K562 (cell line): Measurements from ENCODE around the gene MICOS13. TPM values are rescaled to one million over a fixed set of nuclear protein-coding genes. Genes with fewer than 3 reads are reported as not detected.

ENCODE experiments used
- CREM ChIP-seq: IDR thresholded peaks from 2 replicates; pipeline ENCODE4 v1.6.1; 2014; ENCODE audit warnings: antibody characterized with exemption, low read depth
- ESRRA ChIP-seq: fragments of 450-650 bp; IDR thresholded peaks from 2 replicates; pipeline ENCODE4 v1.6.1; 2014; ENCODE audit warnings: low read depth, mild to moderate bottlenecking, moderate library complexity, borderline replicate concordance
- ESRRB ChIP-seq: fragments of 250-450 bp; sonication (Bioruptor Pico); IDR thresholded peaks from 2 replicates; pipeline ENCODE4 v1.5.0; 2020; ENCODE audit warnings: mild to moderate bottlenecking, moderate library complexity, borderline replicate concordance
- GTF2A2 ChIP-seq: IDR thresholded peaks from 2 replicates; pipeline ENCODE4 v1.6.1; 2016; ENCODE audit warnings: mild to moderate bottlenecking, missing genetic modification characterization, missing compliant biosample characterization
- HINFP ChIP-seq: fragments of 450-650 bp; conservative IDR thresholded peaks from 2 replicates; pipeline ENCODE4 v1.6.1; 2016; ENCODE audit warnings: missing genetic modification characterization, low read depth, mild to moderate bottlenecking, control low read depth, missing compliant biosample characterization
- KLF1 ChIP-seq: fragments of 450-650 bp; IDR thresholded peaks from 2 replicates; pipeline ENCODE4 v1.6.1; 2016; ENCODE audit warnings: missing genetic modification characterization, missing compliant biosample characterization
- PKNOX1 ChIP-seq: fragments of 450-650 bp; IDR thresholded peaks from 2 replicates; pipeline ENCODE4 v1.6.1; 2016
- POLR2H ChIP-seq: IDR thresholded peaks from 2 replicates; pipeline ENCODE4 v1.6.1; 2016; ENCODE audit warnings: missing genetic modification characterization, low read depth, mild to moderate bottlenecking, control low read depth, missing compliant biosample characterization, moderate library complexity
- U2AF1 ChIP-seq: fragments of 200-400 bp; formaldehyde crosslinking; optimal IDR thresholded peaks from 2 replicates; pipeline ENCODE3; 2017; ENCODE audit warnings: mild to moderate bottlenecking, low read depth, low read length, moderate library complexity
- U2AF2 ChIP-seq: fragments of 200-400 bp; formaldehyde crosslinking; optimal IDR thresholded peaks from 2 replicates; pipeline ENCODE3; 2017; ENCODE audit warnings: low read depth, mild to moderate bottlenecking, low read length
- ZBTB12 ChIP-seq: fragments of 250-450 bp; sonication (Bioruptor Pico); IDR thresholded peaks from 2 replicates; pipeline ENCODE4 v1.4.0; 2020
- ZNF274 ChIP-seq: IDR thresholded peaks from 2 replicates; pipeline ENCODE4 v1.6.1; 2011; ENCODE audit warnings: low read depth, mild to moderate bottlenecking, low read length, moderate library complexity, borderline replicate concordance
- ZNF589 ChIP-seq: fragments of 200-800 bp; sonication (Bioruptor generic); IDR thresholded peaks from 2 replicates; pipeline ENCODE4 v1.6.1; 2016; ENCODE audit warnings: low read depth, missing genetic modification characterization, missing compliant biosample characterization
- ZNF655 ChIP-seq: fragments of 250-450 bp; sonication (Bioruptor Pico); IDR thresholded peaks from 2 replicates; pipeline ENCODE4 v1.5.0; 2021
- ZNF699 ChIP-seq: fragments of 250-450 bp; sonication (Bioruptor Pico); IDR thresholded peaks from 2 replicates; pipeline ENCODE4 v1.8.0; 2021; ENCODE audit warnings: mild to moderate bottlenecking, moderate library complexity; ENCODE audit not compliant: insufficient replicate concordance
- polyA plus RNA-seq, 8 experiments: library from polyadenylated mRNA; depleted of rRNA in 4 of 8; stranded (reverse) in 5 of 8; unstranded in 3 of 8; fragments of >200 nt; fragmentation: Nextera tagmentation in 2 of 8; fragmentation: Illumina TruSeq in 1 of 8; extraction: Ambion mirVana in 2 of 8; extraction: Trizol in 1 of 8; gene quantifications; 2 replicates each; pipeline versions ENCODE4 v1.2.1 to v1.2.3, GENCODE V29; 2011 to 2014; ENCODE audit warnings: inconsistent platforms in 1 of 8, missing spikeins in 1 of 8
- total RNA-seq, 7 experiments: library from RNA; depleted of rRNA in 6 of 7; stranded (reverse); fragments of >200 nt in 6 of 7; fragmentation: Illumina TruSeq in 2 of 7; extraction: Trizol in 2 of 7; gene quantifications; 2 replicates each; pipeline versions ENCODE4 v1.2.1 to v1.2.3, GENCODE V29; 2011 to 2021; ENCODE audit warnings: low replicate concordance in 1 of 7
- TF ChIP-seq, protein P1 (sequence below): fragments of 450-650 bp; formaldehyde crosslinking; IDR thresholded peaks from 2 replicates; pipeline ENCODE4 v1.4.0; 2020; ENCODE audit warnings: mild to moderate bottlenecking, moderate library complexity
- TF ChIP-seq, protein P2 (sequence below): fragments of 450-650 bp; formaldehyde crosslinking; IDR thresholded peaks from 2 replicates; pipeline ENCODE4 v1.4.0; 2020; ENCODE audit warnings: mild to moderate bottlenecking, moderate library complexity
- TF ChIP-seq, protein P3 (sequence below), 2 experiments: IDR thresholded peaks; 2 replicates each; pipeline ENCODE4 v1.6.1; 2012; ENCODE audit warnings: improper control_type of control experiment in 2 of 2, low read depth in 2 of 2, low read length in 2 of 2, borderline replicate concordance in 1 of 2

Gene MICOS13
- total and polyA plus RNA-seq, 9 of the 15 experiments (the other 6 are each of a cell fraction or from before 2014, with no cell fraction given), result 15.5 to 220 (median 49.4) TPM

- no peak for TF ChIP-seq ZNF589 (CRISPR knock-in tag)
- TF ChIP-seq, protein P1, sequence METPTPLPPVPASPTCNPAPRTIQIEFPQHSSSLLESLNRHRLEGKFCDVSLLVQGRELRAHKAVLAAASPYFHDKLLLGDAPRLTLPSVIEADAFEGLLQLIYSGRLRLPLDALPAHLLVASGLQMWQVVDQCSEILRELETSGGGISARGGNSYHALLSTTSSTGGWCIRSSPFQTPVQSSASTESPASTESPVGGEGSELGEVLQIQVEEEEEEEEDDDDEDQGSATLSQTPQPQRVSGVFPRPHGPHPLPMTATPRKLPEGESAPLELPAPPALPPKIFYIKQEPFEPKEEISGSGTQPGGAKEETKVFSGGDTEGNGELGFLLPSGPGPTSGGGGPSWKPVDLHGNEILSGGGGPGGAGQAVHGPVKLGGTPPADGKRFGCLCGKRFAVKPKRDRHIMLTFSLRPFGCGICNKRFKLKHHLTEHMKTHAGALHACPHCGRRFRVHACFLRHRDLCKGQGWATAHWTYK (CRISPR knock-in tag), result no peak
- peak; percentile 40; the same call in 1 of the 2 replicates for TF ChIP-seq PKNOX1
- no peak for TF ChIP-seq ZNF655
- TF ChIP-seq, protein P2, sequence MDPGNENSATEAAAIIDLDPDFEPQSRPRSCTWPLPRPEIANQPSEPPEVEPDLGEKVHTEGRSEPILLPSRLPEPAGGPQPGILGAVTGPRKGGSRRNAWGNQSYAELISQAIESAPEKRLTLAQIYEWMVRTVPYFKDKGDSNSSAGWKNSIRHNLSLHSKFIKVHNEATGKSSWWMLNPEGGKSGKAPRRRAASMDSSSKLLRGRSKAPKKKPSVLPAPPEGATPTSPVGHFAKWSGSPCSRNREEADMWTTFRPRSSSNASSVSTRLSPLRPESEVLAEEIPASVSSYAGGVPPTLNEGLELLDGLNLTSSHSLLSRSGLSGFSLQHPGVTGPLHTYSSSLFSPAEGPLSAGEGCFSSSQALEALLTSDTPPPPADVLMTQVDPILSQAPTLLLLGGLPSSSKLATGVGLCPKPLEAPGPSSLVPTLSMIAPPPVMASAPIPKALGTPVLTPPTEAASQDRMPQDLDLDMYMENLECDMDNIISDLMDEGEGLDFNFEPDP (CRISPR knock-in tag), result 0 out of 2 replicates have a peak, but pooled peaks have one; percentile 56
- TF ChIP-seq ESRRA, result no peak
- TF ChIP-seq, protein P3, sequence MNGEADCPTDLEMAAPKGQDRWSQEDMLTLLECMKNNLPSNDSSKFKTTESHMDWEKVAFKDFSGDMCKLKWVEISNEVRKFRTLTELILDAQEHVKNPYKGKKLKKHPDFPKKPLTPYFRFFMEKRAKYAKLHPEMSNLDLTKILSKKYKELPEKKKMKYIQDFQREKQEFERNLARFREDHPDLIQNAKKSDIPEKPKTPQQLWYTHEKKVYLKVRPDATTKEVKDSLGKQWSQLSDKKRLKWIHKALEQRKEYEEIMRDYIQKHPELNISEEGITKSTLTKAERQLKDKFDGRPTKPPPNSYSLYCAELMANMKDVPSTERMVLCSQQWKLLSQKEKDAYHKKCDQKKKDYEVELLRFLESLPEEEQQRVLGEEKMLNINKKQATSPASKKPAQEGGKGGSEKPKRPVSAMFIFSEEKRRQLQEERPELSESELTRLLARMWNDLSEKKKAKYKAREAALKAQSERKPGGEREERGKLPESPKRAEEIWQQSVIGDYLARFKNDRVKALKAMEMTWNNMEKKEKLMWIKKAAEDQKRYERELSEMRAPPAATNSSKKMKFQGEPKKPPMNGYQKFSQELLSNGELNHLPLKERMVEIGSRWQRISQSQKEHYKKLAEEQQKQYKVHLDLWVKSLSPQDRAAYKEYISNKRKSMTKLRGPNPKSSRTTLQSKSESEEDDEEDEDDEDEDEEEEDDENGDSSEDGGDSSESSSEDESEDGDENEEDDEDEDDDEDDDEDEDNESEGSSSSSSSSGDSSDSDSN (IDR thresholded peaks at IDR 0.05; ENCODE audit: borderline replicate concordance in 1 of 2, low read depth in 2 of 2, low read length in 2 of 2), result no peak
- TF ChIP-seq ZNF699 (CRISPR knock-in tag), result no peak
- TF ChIP-seq GTF2A2, result no peak
- no peak for TF ChIP-seq ESRRB
- no peak for TF ChIP-seq HINFP (tag)
- no peak for TF ChIP-seq POLR2H (tag)
- peak; percentile 79; the same call in 1 of the 2 replicates for TF ChIP-seq KLF1 (tag)
- TF ChIP-seq ZBTB12 (CRISPR knock-in tag), result no peak
- no peak for TF ChIP-seq U2AF1
- TF ChIP-seq U2AF2, result no peak
- TF ChIP-seq ZNF274, result no peak
- TF ChIP-seq CREM, result no peak
Observed at GRCh38 chr19:5680084-5680436, 256 bp downstream of the MICOS13 start (continued).
